ENCODE measurements around the gene FDPS. TPM values are rescaled to one million over a fixed set of nuclear protein-coding genes. Genes with fewer than 3 reads are reported as not detected.

The FDPS gene
- polyA plus RNA-seq, 3 donors = 79.0 to 123 (median 98.9) TPM

GRCh38 chr1:155305881-155306391 is 2.7 kb upstream of the FDPS start:
- H3K27ac ChIP-seq (ENCODE audit: low read depth, low read length) = no peak overlapping the region
- WGBS, 3 donors = 65 to 82% (median 74%) methylated on average over 7 of the region's 7 CpGs

DNA sequence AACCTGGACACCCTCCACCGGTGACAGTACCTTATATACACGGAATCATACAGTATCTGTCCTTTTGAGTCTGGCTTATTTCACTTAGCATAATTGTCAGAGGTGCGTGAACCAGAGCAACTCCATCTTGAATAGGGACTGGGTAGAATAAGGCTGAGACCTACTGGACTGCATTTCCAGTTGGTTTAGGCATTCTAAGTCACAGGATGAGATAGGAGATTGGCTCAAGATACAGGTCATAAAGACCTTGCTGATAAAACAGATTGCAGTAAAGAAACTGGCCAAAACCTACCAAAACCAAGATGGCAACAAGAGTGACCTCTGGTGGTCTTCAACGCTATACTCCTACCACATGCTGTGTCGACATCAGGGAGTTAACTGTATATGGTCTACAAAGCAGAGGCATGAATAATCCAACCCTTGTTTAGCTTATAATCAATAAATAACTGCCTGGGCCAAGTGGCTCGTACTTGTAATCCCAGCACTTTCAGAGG is 1.4 kb upstream of the FDPS start:
- 50 to 53% (median 52%) methylated on average over 6 of the region's 6 CpGs for WGBS, 3 donors
- H3K27ac ChIP-seq (ENCODE audit: low read depth, low read length) = no peak overlapping the region

- WGBS, 3 donors = 6 to 13% (median 10%) methylated on average over 11 of the region's 11 CpGs
- no peak overlapping the region for H3K27ac ChIP-seq (ENCODE audit: low read depth, low read length)
These were observed 856 bp downstream of the FDPS start for GRCh38 chr1:155309423-155310021.

GRCh38 chr1:155313261-155313660 is 4.6 kb downstream of the FDPS start:
- 86 to 92% (median 86%) methylated on average over 8 of the region's 8 CpGs for WGBS, 3 donors
- H3K27ac ChIP-seq (ENCODE audit: low read depth, low read length) = no peak overlapping the region

DNA sequence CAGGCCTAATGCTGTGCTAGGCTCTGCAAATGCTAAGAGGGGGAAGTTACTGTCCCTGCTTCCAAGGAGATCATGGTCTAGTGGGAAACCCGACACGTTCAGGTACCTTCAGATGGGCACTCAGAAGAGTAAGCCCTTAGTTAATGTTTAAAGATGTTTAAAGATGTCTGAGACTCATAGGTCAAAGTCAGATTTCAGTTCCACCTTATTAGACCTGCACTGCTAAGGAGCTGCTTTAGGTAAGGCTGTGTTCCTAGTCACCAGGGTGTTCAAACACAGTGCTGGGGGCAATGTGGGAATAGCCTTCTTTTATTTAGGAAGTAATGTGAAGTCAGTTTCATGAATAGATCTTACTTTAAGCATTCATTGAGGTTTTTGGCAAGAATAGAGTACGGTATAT is 8.3 kb downstream of the FDPS start:
- H3K27ac ChIP-seq (ENCODE audit: low read depth, low read length) = no peak overlapping the region
- WGBS, 3 donors = 79 to 94% (median 87%) methylated on average over 3 of the region's 3 CpGs

GRCh38 chr1:155318082-155318481 is 9.4 kb downstream of the FDPS start:
- 90 to 96% (median 94%) methylated on average over 9 of the region's 9 CpGs for WGBS, 3 donors
- no peak overlapping the region for H3K27ac ChIP-seq (ENCODE audit: low read depth, low read length)

DNA sequence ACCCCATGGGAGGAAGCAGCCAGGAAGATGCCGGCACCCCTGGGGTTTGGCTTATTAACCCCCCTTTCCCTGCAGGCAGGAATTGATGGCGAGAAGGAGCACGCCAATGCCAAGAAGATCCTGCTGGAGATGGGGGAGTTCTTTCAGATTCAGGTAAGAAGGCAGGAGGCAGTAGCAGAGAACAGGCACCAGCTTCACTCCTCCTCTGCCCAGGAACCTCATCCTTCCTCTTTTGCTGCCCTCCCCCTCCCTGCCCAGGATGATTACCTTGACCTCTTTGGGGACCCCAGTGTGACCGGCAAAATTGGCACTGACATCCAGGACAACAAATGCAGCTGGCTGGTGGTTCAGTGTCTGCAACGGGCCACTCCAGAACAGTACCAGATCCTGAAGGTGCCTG is 10.9 kb downstream of the FDPS start:
- WGBS, 3 donors = 74 to 83% (median 83%) methylated on average over 4 to 5 of the region's 5 CpGs

GRCh38 chr1:155320252-155320651 is 11.6 kb downstream of the FDPS start:
- 22 to 53% (median 27%) methylated on average over 11 of the region's 11 CpGs for WGBS, 3 donors
- no peak overlapping the region for H3K27ac ChIP-seq (ENCODE audit: low read depth, low read length)

More for the DNA sequence above, 10.9 kb downstream of the FDPS start:
- no peak overlapping the region for H3K27ac ChIP-seq (ENCODE audit: low read depth, low read length)

- no peak within 1 kb of the TSS for H3K27ac ChIP-seq (ENCODE audit: low read depth, low read length)
- 13 to 18% (median 15%) methylated on average over 46 to 51 of the region's 51 CpGs for WGBS, 3 donors
These were observed 12.3 kb downstream of the FDPS start, which contains the start of gene RUSC1 for GRCh38 chr1:155320661-155321617. Gene RUSC1 (plus strand): TSS chr1:155320894. CDS start chr1:155321774, 880 bp downstream.

- H3K27ac ChIP-seq (ENCODE audit: low read depth, low read length) = no peak overlapping the region
- 43 to 54% (median 51%) methylated on average over 25 to 27 of the region's 27 CpGs for whole genome bisulfite sequencing, 3 donors
These were observed 13.2 kb downstream of the FDPS start for GRCh38 chr1:155321639-155322503.

DNA sequence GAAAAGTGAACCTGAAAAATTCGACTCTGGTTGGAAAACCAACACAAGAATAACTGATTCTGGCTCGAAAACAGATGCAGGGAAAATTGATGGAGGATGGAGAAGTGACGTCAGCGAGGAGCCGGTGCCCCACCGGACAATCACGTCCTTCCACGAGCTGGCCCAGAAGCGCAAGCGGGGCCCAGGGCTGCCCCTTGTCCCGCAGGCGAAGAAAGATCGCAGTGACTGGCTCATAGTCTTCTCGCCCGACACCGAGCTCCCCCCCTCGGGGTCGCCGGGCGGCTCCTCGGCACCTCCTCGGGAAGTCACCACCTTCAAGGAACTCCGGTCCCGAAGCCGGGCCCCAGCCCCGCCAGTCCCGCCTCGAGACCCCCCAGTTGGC is 13.9 kb downstream of the FDPS start:
- no peak overlapping the region for H3K27ac ChIP-seq (ENCODE audit: low read depth, low read length)
- 1 to 3% (median 1%) methylated on average over 25 to 28 of the region's 28 CpGs for WGBS, 3 donors

DNA sequence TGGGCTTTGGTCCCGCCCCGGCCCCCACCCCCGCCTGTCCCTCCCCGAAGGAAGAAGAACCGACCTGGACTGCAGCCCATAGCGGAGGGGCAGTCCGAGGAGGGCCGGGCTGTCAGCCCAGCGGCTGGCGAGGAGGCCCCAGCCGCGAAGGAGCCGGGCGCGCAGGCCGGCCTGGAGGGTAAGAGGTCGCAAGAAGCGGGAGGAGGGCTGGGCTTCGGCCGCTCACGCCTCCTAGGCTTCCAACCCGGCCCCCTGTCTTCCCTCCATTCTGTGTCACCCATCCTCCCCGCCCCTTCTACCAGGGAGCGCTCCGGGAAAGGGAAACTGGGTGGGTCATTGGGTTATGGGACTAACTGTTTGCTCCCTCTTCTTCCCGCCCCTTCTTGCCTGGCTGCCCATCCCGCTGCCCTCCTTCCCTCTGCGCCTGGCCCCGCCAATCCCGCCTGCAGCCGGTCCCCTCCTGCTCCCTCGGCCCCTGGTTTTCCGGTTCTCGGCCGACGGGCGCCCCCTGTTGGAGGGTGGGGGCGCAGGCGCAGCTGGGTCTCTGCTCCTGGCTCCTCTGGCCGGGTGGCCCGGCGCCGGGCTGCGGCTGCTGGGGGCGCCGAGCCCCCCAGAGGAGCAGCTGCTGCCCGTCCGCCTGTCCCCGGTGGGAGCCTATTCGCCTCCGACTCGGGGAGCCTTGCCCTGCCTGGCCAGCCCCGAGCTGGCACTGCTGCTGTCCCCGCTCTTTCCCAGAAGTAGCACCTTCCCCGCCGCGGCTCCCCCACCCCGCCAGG is 14.5 kb downstream of the FDPS start:
- WGBS, 3 donors = 1% methylated on average over 48 to 58 of the region's 58 CpGs
- H3K27ac ChIP-seq (ENCODE audit: low read depth, low read length) = peak overlapping the region; percentile 84

DNA sequence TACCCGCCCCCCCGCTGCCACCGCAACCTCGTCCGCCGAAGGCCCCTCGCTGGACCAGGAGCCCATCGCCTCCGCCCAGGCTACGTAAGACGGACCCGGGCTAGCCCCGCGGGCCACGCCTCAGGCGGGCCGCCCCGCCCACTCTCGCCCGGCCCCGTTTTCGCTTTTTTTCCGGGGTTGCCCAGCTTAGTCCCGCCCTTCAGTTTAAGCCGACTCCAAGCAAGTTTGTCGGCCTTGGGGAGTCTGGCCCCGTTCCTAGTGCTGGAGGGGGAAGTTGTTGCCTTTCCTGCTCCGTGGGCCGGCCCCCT is 15.0 kb downstream of the FDPS start:
- 0% methylated on average over 16 to 29 of the region's 29 CpGs for WGBS, 3 donors

GRCh38 chr1:155324037-155324716 is 15.5 kb downstream of the FDPS start:
- H3K27ac ChIP-seq (ENCODE audit: low read depth, low read length) = peak overlapping the region; percentile 84
- 0 to 1% (median 1%) methylated on average over 26 to 44 of the region's 44 CpGs for WGBS, 3 donors

More for the DNA sequence above, 15.0 kb downstream of the FDPS start:
- peak overlapping the region; percentile 84 for H3K27ac ChIP-seq (ENCODE audit: low read depth, low read length)

DNA sequence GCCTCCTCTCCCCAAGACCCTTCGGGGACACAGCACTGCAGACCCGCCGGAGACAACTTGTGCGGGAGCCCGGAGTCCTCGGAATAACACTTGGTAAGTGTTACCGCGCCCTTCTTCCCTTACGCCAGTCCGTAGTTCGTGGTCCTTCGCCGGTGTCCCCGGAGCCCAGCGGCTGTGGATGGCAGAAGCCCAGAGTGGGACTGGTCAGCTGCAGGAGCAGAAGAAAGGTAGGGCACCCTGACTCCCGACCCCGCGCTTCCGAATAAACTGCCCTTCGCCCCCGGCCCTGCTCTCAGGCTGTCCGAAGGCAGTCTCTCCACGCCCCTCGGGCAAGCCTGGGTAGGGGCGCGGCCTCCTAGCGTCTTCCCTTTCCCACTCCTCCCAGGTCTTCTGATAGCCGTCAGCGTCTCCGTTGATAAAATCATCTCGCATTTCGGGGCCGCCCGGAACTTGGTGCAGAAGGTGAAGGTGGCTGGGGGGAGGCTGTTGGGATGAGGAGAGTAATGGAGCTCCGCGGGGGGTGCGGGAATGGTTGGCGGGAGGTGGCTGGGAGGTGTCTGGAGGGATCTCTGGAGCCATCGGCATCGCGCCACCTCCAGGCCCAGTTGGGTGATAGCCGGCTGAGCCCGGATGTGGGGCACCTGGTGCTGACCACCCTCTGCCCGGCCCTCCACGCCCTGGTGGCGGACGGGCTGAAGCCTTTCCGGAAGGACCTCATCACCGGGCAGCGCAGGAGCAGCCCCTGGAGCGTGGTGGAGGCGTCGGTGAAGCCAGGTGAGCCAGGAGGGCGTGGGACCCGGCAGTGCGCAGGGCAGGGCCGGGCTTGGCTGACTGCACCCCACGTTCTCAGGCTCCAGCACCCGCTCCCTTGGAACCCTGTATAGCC is 16.3 kb downstream of the FDPS start:
- WGBS, 3 donors = 6 to 14% (median 12%) methylated on average over 59 of the region's 59 CpGs
- no peak overlapping the region for H3K27ac ChIP-seq (ENCODE audit: low read depth, low read length)

DNA sequence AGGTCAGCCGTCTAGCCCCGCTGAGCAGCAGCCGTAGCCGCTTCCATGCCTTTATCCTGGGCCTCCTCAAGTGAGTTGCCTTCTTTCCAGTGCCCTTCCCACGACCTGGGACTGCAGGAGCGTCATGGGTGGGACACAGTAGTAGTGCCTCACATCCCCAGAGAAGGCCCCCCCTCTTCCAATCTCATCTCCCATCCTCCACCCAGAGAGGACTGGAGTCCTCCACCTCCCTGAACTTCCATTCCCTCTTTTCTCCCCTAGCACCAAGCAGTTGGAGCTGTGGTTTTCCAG is 16.9 kb downstream of the FDPS start:
- 36 to 64% (median 49%) methylated on average over 6 of the region's 6 CpGs for WGBS, 3 donors
- H3K27ac ChIP-seq (ENCODE audit: low read depth, low read length) = no peak overlapping the region
